Measurements from ENCODE around the gene ATP6V1E1. TPM values are rescaled to one million over a fixed set of nuclear protein-coding genes. Genes with fewer than 3 reads are reported as not detected.

ATP6V1E1 gene
- 93.3 and 138 TPM in 2 replicates for total RNA-seq

GRCh38 chr22:17628406-17629172, at the start of gene ATP6V1E1:
Gene ATP6V1E1, minus strand, starts transcription at chr22:17628749. Its CDS starts 114 bp downstream, at chr22:17628635.

GRCh38 chr22:17638432-17639246, 10.1 kb upstream of the ATP6V1E1 start, which contains the start of gene BCL2L13:
Gene BCL2L13, plus strand, starts transcription at chr22:17638757. Its CDS starts 16,955 bp downstream, at chr22:17655712.

GRCh38 chr22:17562906-17563870, 65.4 kb downstream of the ATP6V1E1 start, which contains the start of gene SLC25A18:
Gene SLC25A18, plus strand, starts transcription at chr22:17563498. Its CDS starts 16,447 bp downstream, at chr22:17579945.

Other genes with a start within 250 kb of the ATP6V1E1 start
- gene SLC25A18, start 65.3 kb downstream of the ATP6V1E1 start, total RNA-seq: 0.16 TPM in 1 of 2 replicates, not detected in the other
- 36.9 and 39.0 TPM in 2 replicates for gene BCL2L13, start 10.0 kb upstream of the ATP6V1E1 start, total RNA-seq
- 18.2 and 26.9 TPM in 2 replicates for gene BID, start 145.7 kb upstream of the ATP6V1E1 start, total RNA-seq

Measured in cardiac atrium fibroblast (primary cell).